HG03378 (cell line): ENCODE results near the gene CDK11B.
"Not testable (repeated sequence)": the region's sequence is repeated elsewhere in the genome, so short reads cannot be mapped to it uniquely, and the experiment has no call there.

Experiments
- ATAC-seq: cut with Tn5 transposase; IDR thresholded peaks from one replicate; pipeline ENCODE4 v1.9.1; 2021; ENCODE audit warnings: mild to moderate bottlenecking, moderate library complexity; ENCODE audit not compliant: unreplicated experiment

Gene CDK11B

DNA sequence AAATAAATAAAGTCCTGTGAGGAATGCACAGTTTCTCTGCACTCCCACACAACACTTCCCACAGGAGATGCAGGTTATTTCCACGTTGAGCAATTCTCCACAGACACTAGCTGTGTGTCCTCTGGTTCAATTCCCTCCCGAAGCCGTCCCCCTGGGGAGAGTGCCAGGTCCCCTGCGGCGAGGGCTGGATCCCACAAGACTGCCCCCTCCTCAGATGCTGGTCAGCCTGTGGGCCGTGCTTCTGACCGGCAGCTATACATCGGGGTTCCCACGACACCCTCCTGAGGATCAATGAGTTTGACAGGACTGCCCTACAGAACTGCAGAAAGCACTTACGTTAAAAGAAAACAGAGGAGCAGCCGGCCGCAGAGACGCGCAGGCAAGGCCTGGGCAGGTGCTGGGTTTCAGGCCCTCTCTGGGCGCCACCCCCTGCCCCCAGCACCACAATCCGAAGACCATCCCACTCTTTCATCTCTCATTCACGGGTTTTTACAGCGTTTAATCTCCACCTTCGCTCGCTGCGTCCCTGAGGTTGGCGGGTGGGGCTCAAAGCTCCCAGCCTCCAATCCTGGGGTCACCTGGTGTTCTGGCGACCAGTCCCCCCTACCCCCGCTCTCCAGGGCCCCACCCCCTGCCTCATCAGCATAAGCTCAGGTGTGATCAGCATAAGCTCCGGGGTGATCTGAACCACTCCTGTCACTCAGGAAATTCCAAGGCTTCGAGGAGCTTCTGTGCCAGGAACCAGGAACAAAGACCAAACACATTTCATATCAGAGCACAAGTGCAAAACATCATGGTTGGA lies 24.5 kb upstream of the CDK11B start:
- no peak for ATAC-seq

DNA sequence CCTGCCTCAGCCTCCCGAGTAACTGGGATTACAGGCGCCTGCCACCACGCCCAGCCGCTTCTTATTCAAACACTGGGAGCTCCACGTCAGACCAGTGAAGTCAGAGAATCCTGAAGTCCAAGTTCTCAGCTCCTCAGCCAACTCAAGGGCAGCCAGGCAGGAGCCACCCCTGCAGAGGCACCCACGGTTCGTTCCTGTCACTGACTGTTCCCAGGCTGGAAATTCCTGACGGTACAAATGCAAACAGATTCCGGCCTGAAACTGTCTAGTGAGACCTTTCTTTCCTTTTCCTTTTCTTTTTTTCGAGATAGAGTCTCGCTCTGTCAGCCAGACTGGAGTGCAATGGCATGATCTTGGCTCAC lies 22.1 kb upstream of the CDK11B start:
- ATAC-seq, result no peak

- ATAC-seq, result no peak
These were observed 21.5 kb upstream of the CDK11B start for GRCh38 chr1:1680031-1680911.

DNA sequence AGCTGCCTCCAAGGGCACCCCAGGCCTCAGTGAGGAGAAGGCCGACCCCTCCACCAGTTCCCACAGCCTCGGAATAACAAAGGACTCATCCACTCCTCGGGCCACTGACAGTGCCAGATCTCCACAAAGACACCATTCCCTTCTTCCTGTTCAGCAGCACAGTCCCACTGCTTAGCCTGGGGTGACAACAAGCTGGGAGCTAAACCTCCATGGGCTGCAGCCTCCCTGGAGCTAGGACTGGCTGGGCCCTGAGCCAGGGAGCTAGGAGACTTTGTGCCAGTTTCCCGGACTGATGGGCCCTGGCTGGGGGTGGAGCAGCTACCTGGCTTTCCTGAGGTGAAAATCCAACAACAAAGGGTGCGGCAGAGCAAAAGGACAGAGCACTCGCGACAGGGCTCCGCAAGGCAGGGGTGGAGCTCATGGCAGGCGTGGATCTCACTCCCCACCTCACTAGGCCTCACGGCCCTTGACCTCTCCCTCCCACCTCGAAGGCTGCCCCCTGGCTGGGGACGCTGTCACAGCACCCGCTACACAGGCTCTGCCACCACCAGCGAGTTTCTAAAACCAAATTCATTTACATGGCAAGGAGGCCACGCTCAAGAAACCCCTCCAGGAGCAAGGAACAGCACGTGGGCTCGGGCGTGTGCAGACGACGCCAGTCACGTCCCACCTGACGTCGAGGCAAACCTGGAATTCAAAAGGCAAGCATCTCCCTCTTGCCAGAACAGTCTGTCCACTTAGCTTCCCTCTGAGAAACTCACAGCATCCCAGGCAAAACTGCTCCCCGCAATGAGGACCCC lies 20.0 kb upstream of the CDK11B start:
- ATAC-seq, result no peak

- no peak for ATAC-seq
These were observed 19.1 kb upstream of the CDK11B start for GRCh38 chr1:1677718-1678580.

- ATAC-seq, result not testable (repeated sequence)
These were observed 17.3 kb upstream of the CDK11B start for GRCh38 chr1:1676087-1676486.

- not testable (repeated sequence) for ATAC-seq
These were observed 16.4 kb upstream of the CDK11B start for GRCh38 chr1:1675218-1675617.

GRCh38 chr1:1674806-1675205 lies 16.0 kb upstream of the CDK11B start:
- not testable (repeated sequence) for ATAC-seq

DNA sequence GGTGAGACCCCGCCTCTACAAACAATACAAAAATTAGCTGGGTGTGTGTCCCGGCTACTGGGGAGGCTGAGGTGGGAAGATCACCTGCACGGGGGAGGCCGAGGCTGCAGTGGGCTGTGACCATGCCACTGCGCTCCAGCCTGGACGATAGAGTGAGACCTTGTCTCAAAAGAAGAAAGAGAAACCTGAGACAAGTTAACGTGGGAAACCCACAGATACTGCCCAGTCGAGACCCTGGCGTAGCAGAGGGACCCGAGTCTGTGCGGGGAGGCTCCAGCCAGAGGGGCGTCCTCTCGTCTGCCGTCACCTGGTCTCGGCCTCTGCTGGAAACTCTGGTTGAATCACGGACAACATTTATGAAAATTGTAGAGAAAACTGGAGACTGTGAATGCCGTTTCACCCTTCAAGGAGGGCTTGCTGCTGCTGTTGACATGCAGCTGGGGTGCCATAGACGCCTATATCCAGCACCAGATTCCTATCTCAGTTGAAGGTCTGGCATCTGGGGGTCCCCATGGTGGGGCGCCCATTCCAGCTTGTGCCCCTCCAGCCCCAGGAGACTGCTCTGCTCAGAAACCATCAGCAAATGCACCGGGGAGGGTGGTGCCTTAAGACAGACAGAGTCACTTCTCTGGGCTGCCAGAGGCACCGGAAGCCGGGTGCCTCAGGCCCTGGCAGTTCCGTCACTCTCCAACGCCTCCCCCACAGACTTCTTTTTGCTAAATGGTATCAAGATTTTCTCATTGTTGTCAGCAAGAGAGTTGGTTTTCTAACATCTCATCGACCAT lies 13.6 kb upstream of the CDK11B start:
- no peak for ATAC-seq

DNA sequence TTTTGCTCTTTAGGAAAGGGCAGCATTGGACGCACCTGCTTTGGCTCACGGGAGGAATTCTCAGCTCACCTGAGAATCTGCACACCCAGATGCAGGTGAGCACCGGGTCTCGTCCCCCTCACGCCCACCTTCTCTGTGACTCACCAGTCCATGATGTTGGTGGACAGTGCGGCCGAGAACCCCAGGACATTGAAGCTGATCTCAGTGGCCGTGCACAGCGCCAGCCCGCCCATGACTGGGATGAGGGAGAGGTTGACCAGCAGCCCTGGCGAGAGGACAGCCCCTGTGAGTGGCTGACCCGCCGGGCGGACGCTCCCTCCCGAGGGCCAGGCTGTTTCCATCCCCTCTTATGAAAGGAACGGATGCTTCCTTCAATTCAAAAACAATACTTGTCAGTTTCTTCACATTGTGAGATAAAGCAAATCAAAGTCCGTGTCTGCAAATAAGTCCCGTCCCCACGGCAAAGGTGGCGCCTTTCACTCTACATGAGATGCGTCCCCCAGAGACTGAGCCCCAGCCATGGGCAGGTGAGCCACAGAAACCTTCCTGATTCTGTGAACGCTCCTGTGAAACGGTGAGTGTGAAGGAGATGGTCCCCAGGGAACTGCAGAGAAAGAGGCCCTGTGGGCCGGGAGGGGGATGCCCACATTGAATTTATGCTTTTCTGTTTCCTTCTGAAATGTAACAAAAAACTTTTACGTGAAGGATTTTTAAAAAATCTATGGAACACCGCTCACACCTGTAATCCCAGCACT lies 12.7 kb upstream of the CDK11B start:
- no peak for ATAC-seq

DNA sequence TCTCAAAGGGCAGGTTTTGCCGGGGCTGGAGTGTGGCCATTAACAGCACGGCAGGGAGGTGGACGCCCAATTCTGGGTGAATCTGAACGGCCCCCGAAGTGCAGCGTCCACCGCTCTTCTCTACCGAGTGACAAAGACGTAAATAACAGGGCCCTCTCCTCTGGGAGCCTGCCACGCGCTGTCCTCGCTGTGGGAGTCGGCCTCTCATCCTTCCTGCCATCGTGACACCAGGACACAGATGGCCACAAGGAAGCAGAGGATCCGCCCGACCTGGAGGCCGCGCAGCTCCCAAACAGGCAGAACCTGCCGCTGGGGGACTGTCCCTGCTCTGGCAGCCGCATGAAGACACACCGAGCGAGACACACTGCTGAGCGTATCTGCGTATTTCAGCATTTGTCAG lies 12.1 kb upstream of the CDK11B start:
- no peak for ATAC-seq

GRCh38 chr1:1669468-1670440 lies 10.9 kb upstream of the CDK11B start:
- no peak for ATAC-seq

DNA sequence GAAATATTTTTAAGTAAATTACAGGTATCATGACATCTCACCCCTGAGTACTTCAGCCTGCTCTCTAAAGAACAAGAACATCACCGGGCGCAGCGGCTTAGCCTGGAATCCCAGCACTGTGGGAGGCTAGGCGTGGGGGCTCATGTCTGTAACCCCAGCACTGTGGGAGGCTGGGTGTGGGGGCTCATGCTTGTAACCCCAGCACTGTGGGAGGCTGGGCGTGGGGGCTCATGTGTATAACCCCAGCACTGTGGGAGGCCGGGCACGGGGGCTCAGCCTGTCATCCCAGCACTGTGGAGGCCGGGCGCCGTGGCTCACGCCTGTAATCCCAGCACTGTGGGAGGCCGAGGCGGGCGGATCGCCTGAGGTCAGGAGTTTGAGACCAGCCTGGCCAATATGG lies 7.7 kb upstream of the CDK11B start:
- ATAC-seq, result no peak

- ATAC-seq, result no peak
These were observed 7.0 kb upstream of the CDK11B start for GRCh38 chr1:1665815-1666251.

DNA sequence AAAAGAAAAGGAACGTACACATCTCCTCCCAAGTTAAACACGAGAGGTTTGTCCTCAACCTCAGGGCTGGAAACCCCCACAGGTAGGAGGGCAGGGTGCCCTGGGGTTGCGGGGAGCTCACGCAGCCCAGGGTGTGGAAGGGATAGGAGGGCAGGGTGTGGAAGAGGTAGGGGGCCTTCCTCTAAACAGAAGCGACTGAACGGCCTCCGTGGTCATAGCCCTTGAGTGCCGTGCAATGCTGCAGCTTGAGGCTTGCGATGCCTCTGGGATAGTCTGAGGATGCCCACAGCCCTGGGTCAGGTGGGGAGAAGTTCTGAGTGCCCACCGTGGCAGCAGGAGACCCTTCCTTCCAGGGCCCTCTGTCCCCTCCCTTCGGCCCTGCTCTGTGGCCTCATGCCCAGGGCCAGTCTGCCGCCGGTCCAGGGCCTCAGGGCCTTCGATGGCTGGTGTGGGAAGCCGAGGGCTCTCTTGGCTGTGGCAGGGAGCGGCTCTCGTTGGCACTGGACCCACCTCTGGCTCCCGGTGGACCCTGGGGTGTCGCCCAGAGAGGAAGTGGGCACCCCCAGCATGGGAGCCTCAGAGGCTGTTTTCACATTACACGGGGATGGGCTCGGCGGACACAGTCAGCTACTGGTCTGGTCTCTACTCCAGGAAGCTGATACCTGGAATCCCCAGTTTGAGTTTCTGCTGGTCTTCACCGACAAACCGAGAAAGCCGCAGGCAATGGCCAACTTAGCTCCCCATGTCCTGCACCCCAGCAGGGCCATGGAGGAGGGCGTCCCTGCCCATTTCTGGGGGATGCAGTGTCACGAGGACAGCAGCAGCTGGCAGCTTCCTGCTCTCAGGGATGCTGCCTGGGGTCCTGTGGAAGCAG lies 6.4 kb upstream of the CDK11B start:
- no peak for ATAC-seq

DNA sequence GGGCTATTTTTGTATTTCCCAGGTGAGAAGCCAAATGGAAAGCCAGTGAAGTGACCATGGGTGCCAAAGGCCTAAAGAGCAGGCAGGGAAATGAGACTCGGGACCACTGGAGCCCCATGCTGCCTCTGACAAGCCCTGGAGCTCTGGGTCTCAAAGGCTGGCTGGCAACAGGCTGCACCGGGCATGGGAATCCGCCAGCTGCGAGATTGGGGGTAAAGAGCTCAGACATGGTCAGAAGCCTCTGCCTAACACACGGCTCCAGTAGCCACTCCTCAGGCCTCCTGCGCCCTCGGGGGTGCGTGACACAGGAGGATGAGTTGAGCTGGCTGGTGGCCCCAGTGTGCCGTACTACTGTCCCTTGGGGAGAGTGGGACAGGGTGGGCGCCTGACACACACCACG lies 5.5 kb upstream of the CDK11B start:
- ATAC-seq, result not testable (repeated sequence)
